Skeletal muscle satellite cell (primary cell): ENCODE measurements around the gene DLG4. TPM values are rescaled to one million over a fixed set of nuclear protein-coding genes. Genes with fewer than 3 reads are reported as not detected.

Source experiments
- H3K27me3 ChIP-seq: 2 replicates; pipeline ENCODE4 v1.7.0; 2013; ENCODE audit warnings: low read length; ENCODE audit not compliant: control insufficient read depth, insufficient read depth
- H3K36me3 ChIP-seq: 2 replicates; pipeline ENCODE4 v1.7.0; 2013; ENCODE audit warnings: mild to moderate bottlenecking, control low read depth, low read length; ENCODE audit not compliant: insufficient read depth
- H3K4me1 ChIP-seq: 2 replicates; pipeline ENCODE4 v1.7.0; 2013; ENCODE audit warnings: low read length; ENCODE audit not compliant: control insufficient read depth, insufficient read depth
- H3K4me2 ChIP-seq: 2 replicates; pipeline ENCODE4 v1.7.0; 2013; ENCODE audit warnings: mild to moderate bottlenecking, low read length
- H3K4me3 ChIP-seq: 2 replicates; pipeline ENCODE4 v1.7.0; 2013; ENCODE audit warnings: low read length
- H3K9ac ChIP-seq: 2 replicates; pipeline ENCODE4 v1.7.0; 2013; ENCODE audit warnings: mild to moderate bottlenecking, low read depth, low read length, moderate library complexity
- H3K9me3 ChIP-seq: replicated peaks from 2 replicates; pipeline ENCODE4 v1.7.0; 2013; ENCODE audit warnings: mild to moderate bottlenecking, control low read depth, low read length
- total RNA-seq: library from RNA; depleted of rRNA; stranded (reverse); fragments of >200 nt; gene quantifications from 2 replicates; pipeline ENCODE4 v1.2.3, GENCODE V29; 2012; rRNA removed

Gene DLG4
- total RNA-seq: 10.1 and 11.6 TPM in 2 replicates

DNA sequence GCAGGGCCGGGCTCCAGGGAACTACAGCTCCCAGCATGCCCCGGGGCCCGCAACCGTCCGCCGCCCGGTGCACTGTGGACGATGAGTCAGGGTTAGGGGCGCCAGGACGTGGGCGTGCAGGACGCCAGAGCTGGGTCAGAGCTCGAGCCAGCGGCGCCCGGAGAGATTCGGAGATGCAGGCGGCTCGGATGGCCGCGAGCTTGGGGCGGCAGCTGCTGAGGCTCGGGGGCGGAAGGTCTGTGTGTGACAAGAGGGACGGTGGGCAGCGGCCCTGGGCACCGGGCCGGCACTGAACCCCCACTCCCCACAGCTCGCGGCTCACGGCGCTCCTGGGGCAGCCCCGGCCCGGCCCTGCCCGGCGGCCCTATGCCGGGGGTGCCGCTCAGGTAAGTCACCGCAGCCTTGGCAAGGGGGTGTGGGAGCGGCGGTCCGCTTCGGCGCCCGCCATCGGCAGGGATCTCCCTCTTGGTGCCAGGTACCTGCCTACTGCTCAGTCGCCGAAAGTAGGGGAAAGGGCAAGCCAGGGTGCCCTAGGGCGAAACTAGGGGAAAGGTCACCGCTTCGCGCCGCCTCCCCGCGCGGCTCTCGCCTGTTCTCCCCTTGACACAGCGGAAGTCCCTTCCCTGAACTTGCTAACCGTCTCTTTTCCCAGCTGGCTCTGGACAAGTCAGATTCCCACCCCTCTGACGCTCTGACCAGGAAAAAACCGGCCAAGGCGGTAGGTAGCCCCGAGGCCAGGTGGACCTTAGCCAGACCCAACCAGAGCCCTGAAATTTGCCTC is at the start of gene DLG4, which contains the start of gene ACADVL:
DLG4 (minus strand) TSS at position 25 of the 781 bp plus-strand sequence.
ACADVL (plus strand) TSS at position 127 of the 781 bp plus-strand sequence; CDS start at position 174, 47 bp downstream.
- Histone ChIP-seq H3K9ac (peak within 1 kb of the TSS; percentile 93), H3K9me3 (no peaks in the 10 kb centered on the region), H3K36me3 (peaks cover 38% of the 10 kb centered on the region), H3K4me2 (peak within 1 kb of the TSS; percentile 90), H3K27me3 (no peaks in the 10 kb centered on the region), H3K4me3 (peak within 1 kb of the TSS; percentile 95), H3K4me1 (peaks cover 49% of the 10 kb centered on the region)

DNA sequence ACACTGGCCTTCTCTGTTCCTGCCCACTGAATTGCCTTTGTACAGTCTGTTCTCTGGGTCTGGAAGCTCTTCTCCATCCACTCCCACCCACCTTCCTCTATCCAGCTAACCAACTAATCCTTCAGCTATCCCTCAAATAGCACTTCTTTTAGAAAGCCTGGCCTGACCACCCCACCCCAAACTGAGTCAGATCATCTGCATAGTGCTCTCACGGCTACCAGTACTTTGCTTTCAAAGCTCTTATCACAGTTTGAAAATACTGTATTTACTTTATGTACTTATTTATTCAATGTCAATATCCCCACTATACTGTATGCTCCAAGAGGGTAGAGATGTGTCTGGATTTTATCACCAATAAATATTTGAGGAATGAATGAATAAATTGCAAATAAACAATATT is 47.1 kb upstream of the DLG4 start:
- H3K27me3 ChIP-seq: no peaks in the 10 kb centered on the region
- H3K9ac ChIP-seq: no peak overlapping the region
- H3K4me2 ChIP-seq: peak overlapping the region; percentile 10
- H3K36me3 ChIP-seq: no peaks in the 10 kb centered on the region
- no peaks in the 10 kb centered on the region for H3K9me3 ChIP-seq
- H3K4me1 ChIP-seq: peaks cover 28% of the 10 kb centered on the region
- peak overlapping the region; percentile 13 for H3K4me3 ChIP-seq

GRCh38 chr17:7263801-7264078 is 44.1 kb upstream of the DLG4 start:
- peak overlapping the region; percentile 14 for H3K4me2 ChIP-seq
- peaks cover 53% of the 10 kb centered on the region for H3K4me1 ChIP-seq
- peaks cover 10% of the 10 kb centered on the region for H3K36me3 ChIP-seq
- H3K9me3 ChIP-seq: no peaks in the 10 kb centered on the region
- H3K27me3 ChIP-seq: no peaks in the 10 kb centered on the region
- no peak overlapping the region for H3K4me3 ChIP-seq
- no peak overlapping the region for H3K9ac ChIP-seq

DNA sequence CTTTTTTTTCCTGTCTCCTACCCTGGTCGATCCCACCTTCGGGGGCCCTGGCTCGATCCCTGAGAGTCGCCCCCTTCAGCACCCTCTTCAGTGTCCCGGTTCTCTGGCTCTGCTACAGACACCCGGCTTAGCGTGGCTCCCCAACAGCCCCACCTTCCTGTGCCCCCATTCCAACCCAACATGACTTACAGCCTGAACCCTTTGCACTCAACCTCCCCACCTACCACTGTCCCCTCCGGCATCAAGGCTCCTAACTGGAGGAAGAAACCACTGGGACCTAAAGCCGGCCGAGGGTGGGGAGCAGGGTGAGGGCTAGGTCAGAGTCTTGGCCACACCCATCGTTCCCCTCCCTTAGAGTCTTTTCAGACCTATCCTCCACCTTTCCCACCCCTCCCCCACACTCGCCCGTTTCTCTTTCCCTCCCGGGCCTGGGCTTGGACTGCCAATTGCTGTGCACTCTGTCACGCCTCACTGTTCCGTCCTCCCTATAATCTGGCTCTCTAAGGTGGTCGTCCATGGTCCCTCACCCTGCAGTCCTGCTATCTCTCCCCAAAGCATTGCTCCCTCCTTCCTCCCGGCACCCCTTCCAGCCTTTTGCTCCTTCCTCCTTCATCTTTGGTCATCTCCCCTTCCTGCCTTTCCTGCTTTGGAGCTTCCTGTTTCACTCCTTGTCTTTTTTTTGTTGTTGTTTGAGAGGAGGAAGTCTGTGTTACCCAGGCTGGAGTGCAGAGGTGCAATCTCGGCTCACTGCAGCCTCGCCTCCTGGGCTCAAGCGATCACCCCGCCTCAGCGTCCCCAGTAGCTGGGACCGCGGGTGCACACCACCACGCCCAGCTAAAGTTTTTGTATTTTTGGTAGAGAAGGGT is 43.5 kb upstream of the DLG4 start:
- H3K27me3 ChIP-seq: no peaks in the 10 kb centered on the region
- H3K4me1 ChIP-seq: peaks cover 56% of the 10 kb centered on the region
- peaks cover 14% of the 10 kb centered on the region for H3K36me3 ChIP-seq
- no peaks in the 10 kb centered on the region for H3K9me3 ChIP-seq
- H3K9ac ChIP-seq: peak overlapping the region; percentile 31
- H3K4me3 ChIP-seq: peak overlapping the region; percentile 59
- H3K4me2 ChIP-seq: peak overlapping the region; percentile 86

DNA sequence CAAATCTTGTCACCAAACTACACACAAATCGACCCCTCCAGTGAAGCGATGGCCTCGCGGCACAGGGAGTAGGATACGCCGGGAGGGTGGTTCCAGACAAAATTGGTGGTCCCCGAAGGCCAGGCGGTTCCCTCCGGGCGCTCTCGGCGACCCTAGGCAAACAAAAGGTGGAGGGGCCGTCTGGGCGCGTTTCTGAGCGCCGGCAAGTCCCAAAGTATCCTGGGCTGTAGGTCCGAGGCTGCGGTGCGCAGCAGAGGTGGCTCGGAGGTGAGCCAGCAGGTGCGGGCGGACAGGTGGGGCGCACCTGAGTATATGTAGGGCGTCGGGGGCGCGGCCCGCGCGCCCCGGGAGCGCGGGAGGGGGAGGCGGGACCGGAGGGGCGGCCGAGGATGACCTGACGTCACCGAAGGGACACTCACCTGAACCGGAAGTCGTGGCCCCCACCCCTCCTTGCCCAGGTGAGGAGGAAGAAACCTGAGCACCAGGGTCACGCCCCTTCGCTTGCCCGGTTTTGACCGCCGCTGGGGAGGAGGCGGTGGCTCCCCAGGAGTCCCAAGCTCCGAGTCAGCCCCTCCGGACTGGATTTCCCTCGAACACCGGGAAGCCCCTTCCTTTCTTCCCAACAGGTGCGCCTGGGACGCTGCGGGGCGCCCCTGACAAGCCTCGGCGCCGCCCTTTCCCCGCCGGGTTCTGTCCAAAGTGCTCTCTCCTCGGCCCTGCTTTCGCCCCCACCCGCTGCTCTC is 42.7 kb upstream of the DLG4 start, which contains the start of gene CLDN7:
CLDN7 (minus strand) TSS at position 287 of the 743 bp plus-strand sequence. CDS start 435 bp downstream, outside the sequence.
- H3K9me3 ChIP-seq: no peaks in the 10 kb centered on the region
- no peaks in the 10 kb centered on the region for H3K27me3 ChIP-seq
- H3K4me2 ChIP-seq: peak within 1 kb of the TSS; percentile 86
- peaks cover 56% of the 10 kb centered on the region for H3K4me1 ChIP-seq
- peak within 1 kb of the TSS; percentile 67 for H3K9ac ChIP-seq
- H3K36me3 ChIP-seq: peaks cover 14% of the 10 kb centered on the region
- H3K4me3 ChIP-seq: peak within 1 kb of the TSS; percentile 59

DNA sequence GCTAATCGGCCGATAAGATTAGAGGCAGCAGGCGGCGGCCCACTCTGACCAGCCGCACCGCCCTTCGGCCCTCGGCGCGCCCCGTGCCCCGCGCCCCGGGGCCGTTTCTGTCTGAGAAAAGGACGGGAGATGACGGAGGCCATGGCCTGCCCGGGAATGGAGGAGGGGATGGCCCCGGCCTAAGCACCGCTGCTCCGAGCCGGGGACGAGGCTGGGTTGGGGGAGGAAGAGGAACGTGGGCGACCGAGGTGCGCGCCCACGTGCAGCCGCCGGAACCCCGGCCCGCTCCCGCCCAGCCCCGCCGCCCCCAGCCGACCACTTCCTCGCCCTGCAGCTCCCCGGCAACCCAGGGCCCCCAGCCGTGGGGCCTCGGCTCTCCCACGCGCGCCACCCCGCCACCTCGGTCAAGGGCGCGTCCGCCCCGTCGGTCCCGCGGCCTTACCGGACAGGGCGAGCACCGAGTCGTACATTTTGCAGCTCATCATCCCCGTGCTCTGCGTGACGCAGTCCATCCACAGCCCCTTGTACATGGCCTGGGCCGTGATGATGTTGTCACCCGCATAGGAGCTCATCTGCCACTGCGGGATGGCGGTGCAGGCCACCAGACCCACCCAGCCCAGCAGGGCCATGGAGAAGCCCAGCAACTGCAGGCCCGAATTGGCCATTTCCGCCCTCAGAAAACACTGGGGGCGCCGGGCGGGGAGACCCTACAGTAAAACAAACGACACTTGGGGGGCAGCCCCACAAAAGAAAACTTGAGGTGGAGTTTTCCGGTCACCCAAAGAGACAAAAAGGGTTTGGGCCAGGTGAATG is 41.9 kb upstream of the DLG4 start:
- Histone ChIP-seq H3K9ac (peak overlapping the region; percentile 67), H3K4me1 (peaks cover 53% of the 10 kb centered on the region), H3K4me3 (peak overlapping the region; percentile 59)

GRCh38 chr17:7260651-7261378 is 41.2 kb upstream of the DLG4 start:
- Histone ChIP-seq H3K27me3 (no peaks in the 10 kb centered on the region), H3K4me3 (peak overlapping the region; percentile 59), H3K9ac (peak overlapping the region; percentile 67), H3K4me2 (peak overlapping the region; percentile 86), H3K36me3 (peaks cover 20% of the 10 kb centered on the region), H3K9me3 (no peaks in the 10 kb centered on the region), H3K4me1 (peaks cover 53% of the 10 kb centered on the region)

More for the DNA sequence above, 41.9 kb upstream of the DLG4 start:
- Histone ChIP-seq H3K9me3 (no peaks in the 10 kb centered on the region), H3K36me3 (peaks cover 19% of the 10 kb centered on the region), H3K4me2 (peak overlapping the region; percentile 86), H3K27me3 (no peaks in the 10 kb centered on the region)

DNA sequence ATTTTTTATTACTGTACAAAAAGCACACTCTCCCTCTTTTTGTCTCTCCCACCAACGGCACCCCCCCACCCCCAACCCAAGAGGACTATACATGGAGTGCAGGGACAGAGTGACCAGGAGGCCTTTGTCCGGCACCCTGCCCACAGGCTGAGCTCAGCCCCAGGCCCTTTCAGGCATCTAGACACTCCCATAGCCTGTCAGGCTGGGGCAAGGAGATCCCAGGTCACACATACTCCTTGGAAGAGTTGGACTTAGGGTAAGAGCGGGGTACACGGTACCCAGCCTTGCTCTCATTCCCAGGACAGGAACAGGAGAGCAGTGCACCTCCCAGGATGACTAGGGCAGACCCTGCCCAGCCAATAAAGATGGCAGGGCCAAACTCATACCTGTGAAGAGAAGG is 40.5 kb upstream of the DLG4 start:
- no peak overlapping the region for H3K4me2 ChIP-seq
- peaks cover 22% of the 10 kb centered on the region for H3K36me3 ChIP-seq
- no peak overlapping the region for H3K4me3 ChIP-seq
- no peaks in the 10 kb centered on the region for H3K9me3 ChIP-seq
- H3K9ac ChIP-seq: no peak overlapping the region
- H3K4me1 ChIP-seq: peaks cover 53% of the 10 kb centered on the region
- no peaks in the 10 kb centered on the region for H3K27me3 ChIP-seq

DNA sequence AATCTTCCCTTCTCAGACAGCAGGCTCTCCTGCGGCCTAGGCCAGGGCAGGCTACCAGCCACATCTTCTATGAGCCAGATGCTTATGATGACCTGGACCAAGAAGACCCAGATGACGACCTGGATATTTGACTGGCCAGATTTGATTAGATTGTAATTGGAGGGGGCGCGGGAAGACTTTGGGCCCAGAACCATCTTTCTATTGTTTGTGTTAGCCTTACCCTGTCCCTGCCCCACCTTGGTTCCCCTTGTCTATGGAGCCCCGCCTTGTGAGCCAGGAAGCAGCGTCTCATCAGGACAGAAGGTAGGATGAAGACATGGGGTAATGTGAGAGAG is 39.9 kb upstream of the DLG4 start:
- peaks cover 28% of the 10 kb centered on the region for H3K36me3 ChIP-seq
- no peaks in the 10 kb centered on the region for H3K27me3 ChIP-seq
- no peaks in the 10 kb centered on the region for H3K9me3 ChIP-seq
- H3K9ac ChIP-seq: no peak overlapping the region
- no peak overlapping the region for H3K4me3 ChIP-seq
- H3K4me1 ChIP-seq: peaks cover 53% of the 10 kb centered on the region
- peak overlapping the region; percentile 60 for H3K4me2 ChIP-seq
